ENCODE results near the gene CTDSP2. TPM values are rescaled to one million over a fixed set of nuclear protein-coding genes. Genes with fewer than 3 reads are reported as not detected.

CTDSP2 gene
- total and polyA plus RNA-seq, 3 donors from 2014 or later = 103 to 140 (median 123) TPM

- DNase-seq = peak; percentile 93
- H3K36me3 ChIP-seq (ENCODE audit: low read depth, missing control alignments) = no peaks in the 10 kb centered on the region
- H3K4me1 ChIP-seq = peaks cover 97% of the 10 kb centered on the region
- H3K9me3 ChIP-seq = no peaks in the 10 kb centered on the region
- 17 to 19% methylated on average over 5 to 13 of the region's 13 CpGs for WGBS, 2 donors
- TF ChIP-seq POLR2A (IDR thresholded peaks at IDR 0.05) (no peak), CTCF (IDR thresholded peaks at IDR 0.05) (peak in 1 of 3 experiments; percentile 44)
- peak overlapping the region; percentile 92 to 98 for H3K27ac ChIP-seq
- intact Hi-C loops (cut with DNase I; ENCODE audit: low total_unique reads) = loop anchor here (5.0 kb wide), 1 partner anchor 46 kb away; the partner anchor contains the start of gene CTDSP2
- no peak overlapping the region for H3K4me3 ChIP-seq
- H3K27me3 ChIP-seq = no peaks in the 10 kb centered on the region
These were observed 47.2 kb upstream of the CTDSP2 start for GRCh38 chr12:57893431-57894353.

GRCh38 chr12:57892232-57892972 is 45.9 kb upstream of the CTDSP2 start:
- Histone ChIP-seq H3K4me3 (no peak overlapping the region), H3K4me1 (peaks cover 97% of the 10 kb centered on the region), H3K27me3 (no peaks in the 10 kb centered on the region), H3K36me3 (ENCODE audit: low read depth, missing control alignments) (no peaks in the 10 kb centered on the region), H3K27ac (peak overlapping the region; percentile 29 to 92), H3K9me3 (no peaks in the 10 kb centered on the region)
- intact Hi-C loops (cut with DNase I; ENCODE audit: low total_unique reads) = loop anchor here (5.0 kb wide), 1 partner anchor 45 kb away; the partner anchor contains the start of gene CTDSP2
- TF ChIP-seq CTCF (IDR thresholded peaks at IDR 0.05) (no peak), POLR2A (IDR thresholded peaks at IDR 0.05) (no peak)
- 58 to 70% methylated on average over 9 of the region's 9 CpGs for WGBS, 2 donors
- DNase-seq = no peak

- no peaks in the 10 kb centered on the region for H3K27me3 ChIP-seq
- H3K9me3 ChIP-seq = no peaks in the 10 kb centered on the region
- TF ChIP-seq POLR2A (IDR thresholded peaks at IDR 0.05) = no peak
- TF ChIP-seq CTCF (IDR thresholded peaks at IDR 0.05) = no peak
- intact Hi-C loops (cut with DNase I; ENCODE audit: low total_unique reads) = loop anchor here (5.0 kb wide), 1 partner anchor 44 kb away; the partner anchor contains the start of gene CTDSP2
- WGBS, 2 donors = 75 to 83% methylated on average over 6 of the region's 6 CpGs
- peaks cover 93% of the 10 kb centered on the region for H3K4me1 ChIP-seq
- H3K4me3 ChIP-seq = no peak overlapping the region
- no peaks in the 10 kb centered on the region for H3K36me3 ChIP-seq (ENCODE audit: low read depth, missing control alignments)
- H3K27ac ChIP-seq = peak overlapping the region in 1 of 2 donors; percentile 92
- no peak for DNase-seq
These were observed 45.2 kb upstream of the CTDSP2 start for GRCh38 chr12:57891542-57892228.

GRCh38 chr12:57890191-57891115 is 43.9 kb upstream of the CTDSP2 start:
- intact Hi-C loops (cut with DNase I; ENCODE audit: low total_unique reads) = loop anchor here (5.0 kb wide), 1 partner anchor 43 kb away; the partner anchor contains the start of gene CTDSP2
- no peaks in the 10 kb centered on the region for H3K27me3 ChIP-seq
- TF ChIP-seq CTCF (IDR thresholded peaks at IDR 0.05) (no peak), POLR2A (IDR thresholded peaks at IDR 0.05) (no peak)
- 55 to 61% methylated on average over 14 of the region's 14 CpGs for WGBS, 2 donors
- H3K4me1 ChIP-seq = peaks cover 85% of the 10 kb centered on the region
- H3K27ac ChIP-seq = peak overlapping the region; percentile 85 to 89
- H3K36me3 ChIP-seq (ENCODE audit: low read depth, missing control alignments) = no peaks in the 10 kb centered on the region
- no peaks in the 10 kb centered on the region for H3K9me3 ChIP-seq
- DNase-seq = no peak
- H3K4me3 ChIP-seq = no peak overlapping the region
